Hepatocyte (in vitro differentiated cells): ENCODE data around the gene SLC44A1. TPM values are rescaled to one million over a fixed set of nuclear protein-coding genes. Genes with fewer than 3 reads are reported as not detected.
A peak's percentile ranks its signal among the peaks of the same experiment; 100 is the strongest.

Source experiments
- DNase-seq: peaks from one replicate; pipeline ENCODE4 v3.0.0-alpha.2; 2016; ENCODE audit warnings: low spot score
- H2AFZ ChIP-seq: fragments of 200-600 bp; sonication (generic); 2 replicates; pipeline ENCODE4 v1.6.0; 2016; ENCODE audit warnings: antibody characterized with exemption, mild to moderate bottlenecking
- H3K27ac ChIP-seq: fragments of 200-600 bp; sonication (generic); 2 replicates; pipeline ENCODE4 v1.5.1; 2016; ENCODE audit warnings: mild to moderate bottlenecking
- H3K27me3 ChIP-seq: fragments of 200-600 bp; sonication (generic); 2 replicates; pipeline ENCODE4 v1.6.1; 2016
- H3K36me3 ChIP-seq: fragments of 200-600 bp; sonication (generic); replicated peaks from 2 replicates; pipeline ENCODE4 v1.5.1; 2016; ENCODE audit warnings: low read depth; ENCODE audit not compliant: insufficient read depth
- H3K4me1 ChIP-seq: fragments of 200-600 bp; sonication (generic); 2 replicates; pipeline ENCODE4 v1.5.1; 2016; ENCODE audit warnings: mild to moderate bottlenecking, moderate library complexity; ENCODE audit not compliant: insufficient read depth
- H3K4me2 ChIP-seq: fragments of 200-600 bp; sonication (generic); 2 replicates; pipeline ENCODE4 v1.6.0; 2016
- H3K4me3 ChIP-seq: fragments of 200-600 bp; sonication (generic); 2 replicates; pipeline ENCODE4 v1.5.1; 2016; ENCODE audit warnings: mild to moderate bottlenecking
- H3K79me2 ChIP-seq: fragments of 200-600 bp; sonication (generic); 2 replicates; pipeline ENCODE4 v1.6.0; 2017; ENCODE audit warnings: mild to moderate bottlenecking
- H3K9me2 ChIP-seq: fragments of 200-600 bp; sonication (generic); replicated peaks from 2 replicates; pipeline ENCODE4 v1.6.0; 2017; ENCODE audit warnings: mild to moderate bottlenecking; ENCODE audit not compliant: insufficient read depth
- H3K9me3 ChIP-seq: fragments of 200-600 bp; sonication (generic); 2 replicates; pipeline ENCODE4 v1.5.1; 2016; ENCODE audit warnings: low read depth, mild to moderate bottlenecking
- H4K20me1 ChIP-seq: fragments of 200-600 bp; sonication (generic); 2 replicates; pipeline ENCODE4 v1.6.0; 2016; ENCODE audit warnings: mild to moderate bottlenecking; ENCODE audit not compliant: insufficient read depth, poor library complexity, severe bottlenecking
- EZH2 ChIP-seq: fragments of 200-600 bp; sonication (generic); IDR thresholded peaks from 2 replicates; pipeline ENCODE4 v1.6.1; 2016; ENCODE audit warnings: antibody characterized with exemption, mild to moderate bottlenecking, borderline replicate concordance
- EZH2phosphoT487 ChIP-seq: fragments of 200-600 bp; sonication (generic); IDR thresholded peaks from one replicate; pipeline ENCODE4 v1.6.1; 2018; ENCODE audit warnings: antibody characterized with exemption, mild to moderate bottlenecking, low read depth, moderate library complexity; ENCODE audit not compliant: unreplicated experiment, severe bottlenecking
- WGBS: methylation state at CpG from one replicate; pipeline ENCODE4 v1.1.6; 2016; ENCODE audit warnings: low lambda C conversion rate; ENCODE audit errors: missing lambda C conversion rate; 5-methylcytosine and 5-hydroxymethylcytosine counted together
- polyA plus RNA-seq: library from polyadenylated mRNA; unstranded; fragments of >200 nt; fragmentation: Nextera tagmentation; extraction: Ambion mirVana; gene quantifications from 2 replicates; pipeline ENCODE4 v1.2.1, GENCODE V29; 2016
- total RNA-seq: library from RNA; depleted of rRNA; stranded (reverse); fragments of >200 nt; gene quantifications from 2 replicates; pipeline ENCODE4 v1.2.3, GENCODE V29; 2014
- TF ChIP-seq, protein P1 (sequence below): fragments of 200-600 bp; sonication (generic); IDR thresholded peaks from 2 replicates; pipeline ENCODE4 v1.5.1; 2016; ENCODE audit warnings: antibody characterized with exemption, mild to moderate bottlenecking; ENCODE audit not compliant: poor library complexity

SLC44A1 gene
- total and polyA plus RNA-seq, 2 experiments from 2014 or later = 31.3 to 64.9 TPM

DNA sequence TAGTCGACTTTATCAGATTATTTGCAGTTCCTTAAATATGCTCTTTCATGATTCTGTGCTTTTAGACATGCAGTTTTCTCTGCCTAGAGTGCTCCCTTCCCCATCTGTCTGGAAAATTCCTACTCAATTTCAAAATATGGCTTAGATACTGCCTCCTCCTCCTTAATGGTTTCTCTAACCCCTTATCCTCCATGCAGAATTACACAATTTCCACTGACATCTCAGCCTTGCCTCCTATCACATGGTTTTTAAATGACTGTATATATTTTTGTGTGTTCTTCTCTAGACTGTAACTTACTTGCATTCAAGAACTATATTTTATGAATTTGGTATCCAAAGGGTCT lies 85.2 kb downstream of the SLC44A1 start:
- H3K4me2 ChIP-seq = no peak overlapping the region
- 88% methylated on average over 1 of the region's 1 CpG for WGBS
- TF ChIP-seq, protein P1, sequence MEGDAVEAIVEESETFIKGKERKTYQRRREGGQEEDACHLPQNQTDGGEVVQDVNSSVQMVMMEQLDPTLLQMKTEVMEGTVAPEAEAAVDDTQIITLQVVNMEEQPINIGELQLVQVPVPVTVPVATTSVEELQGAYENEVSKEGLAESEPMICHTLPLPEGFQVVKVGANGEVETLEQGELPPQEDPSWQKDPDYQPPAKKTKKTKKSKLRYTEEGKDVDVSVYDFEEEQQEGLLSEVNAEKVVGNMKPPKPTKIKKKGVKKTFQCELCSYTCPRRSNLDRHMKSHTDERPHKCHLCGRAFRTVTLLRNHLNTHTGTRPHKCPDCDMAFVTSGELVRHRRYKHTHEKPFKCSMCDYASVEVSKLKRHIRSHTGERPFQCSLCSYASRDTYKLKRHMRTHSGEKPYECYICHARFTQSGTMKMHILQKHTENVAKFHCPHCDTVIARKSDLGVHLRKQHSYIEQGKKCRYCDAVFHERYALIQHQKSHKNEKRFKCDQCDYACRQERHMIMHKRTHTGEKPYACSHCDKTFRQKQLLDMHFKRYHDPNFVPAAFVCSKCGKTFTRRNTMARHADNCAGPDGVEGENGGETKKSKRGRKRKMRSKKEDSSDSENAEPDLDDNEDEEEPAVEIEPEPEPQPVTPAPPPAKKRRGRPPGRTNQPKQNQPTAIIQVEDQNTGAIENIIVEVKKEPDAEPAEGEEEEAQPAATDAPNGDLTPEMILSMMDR = no peak
- no peak for TF ChIP-seq EZH2
- no peak for TF ChIP-seq EZH2phosphoT487
- no peak for DNase-seq
- peak overlapping the region; percentile 64 for H3K27ac ChIP-seq
- no peak overlapping the region for H3K4me3 ChIP-seq
- no peaks in the 10 kb centered on the region for H3K36me3 ChIP-seq
- no peak overlapping the region for H2AFZ ChIP-seq
- H3K27me3 ChIP-seq = no peaks in the 10 kb centered on the region
- no peaks in the 10 kb centered on the region for H3K9me2 ChIP-seq
- H3K9me3 ChIP-seq = no peaks in the 10 kb centered on the region
- H3K4me1 ChIP-seq = peaks cover 21% of the 10 kb centered on the region
- no peaks in the 10 kb centered on the region for H4K20me1 ChIP-seq
- H3K79me2 ChIP-seq = peaks cover 33% of the 10 kb centered on the region

DNA sequence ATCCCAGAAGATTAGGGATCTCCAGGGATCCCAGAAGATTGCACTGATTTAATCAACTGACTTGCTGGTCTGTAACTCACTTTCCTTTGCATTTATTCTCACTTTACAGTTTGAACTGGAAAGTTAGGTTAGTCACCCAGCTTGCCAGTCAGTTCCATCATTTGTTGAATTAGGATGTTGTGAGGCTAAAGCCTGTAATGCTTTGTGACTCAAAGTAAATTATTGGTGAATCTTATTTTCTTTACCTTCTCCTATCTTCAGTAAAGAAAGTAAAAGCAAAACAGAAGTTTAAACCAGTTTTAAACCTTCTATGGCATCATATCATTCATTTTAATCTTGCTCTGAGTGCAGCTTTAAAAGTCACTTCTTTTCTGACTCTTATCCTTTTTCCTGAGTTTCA lies 85.8 kb downstream of the SLC44A1 start:
- peaks cover 28% of the 10 kb centered on the region for H3K79me2 ChIP-seq
- no peak overlapping the region for H2AFZ ChIP-seq
- H3K27ac ChIP-seq = peak overlapping the region; percentile 64
- no peaks in the 10 kb centered on the region for H3K27me3 ChIP-seq
- no peaks in the 10 kb centered on the region for H3K9me3 ChIP-seq
- no peaks in the 10 kb centered on the region for H3K9me2 ChIP-seq
- DNase-seq = no peak
- H3K36me3 ChIP-seq = no peaks in the 10 kb centered on the region
- TF ChIP-seq EZH2phosphoT487 (no peak), EZH2 (no peak)
- TF ChIP-seq, protein P1 = no peak
- peak overlapping the region; percentile 17 for H3K4me2 ChIP-seq
- peaks cover 21% of the 10 kb centered on the region for H3K4me1 ChIP-seq
- no peaks in the 10 kb centered on the region for H4K20me1 ChIP-seq
- H3K4me3 ChIP-seq = no peak overlapping the region

DNA sequence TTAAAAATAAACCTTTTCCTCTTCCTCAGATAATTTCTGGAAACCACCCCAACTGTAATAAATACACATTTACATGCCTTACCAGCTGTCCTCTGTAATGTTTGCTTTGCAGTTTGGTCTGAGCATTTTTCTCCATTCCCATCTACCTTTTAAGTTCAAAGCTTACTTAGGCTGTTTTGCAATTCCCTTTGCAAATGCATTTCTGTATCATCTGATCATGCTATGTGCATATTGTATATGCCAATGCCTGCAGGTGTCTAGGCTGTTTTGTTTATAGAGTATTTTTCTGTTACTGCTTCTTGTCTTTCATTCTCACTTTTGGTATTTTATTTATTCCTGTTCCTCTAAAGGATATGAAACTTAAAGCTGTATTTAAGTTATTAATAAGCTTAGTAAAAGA lies 86.3 kb downstream of the SLC44A1 start:
- no peaks in the 10 kb centered on the region for H3K9me3 ChIP-seq
- H3K9me2 ChIP-seq = no peaks in the 10 kb centered on the region
- H3K4me1 ChIP-seq = peaks cover 21% of the 10 kb centered on the region
- no peak overlapping the region for H3K4me3 ChIP-seq
- peak overlapping the region; percentile 64 for H3K27ac ChIP-seq
- H3K36me3 ChIP-seq = no peaks in the 10 kb centered on the region
- no peaks in the 10 kb centered on the region for H4K20me1 ChIP-seq
- H2AFZ ChIP-seq = no peak overlapping the region
- peak overlapping the region; percentile 17 for H3K4me2 ChIP-seq
- no peak for DNase-seq
- H3K79me2 ChIP-seq = peaks cover 31% of the 10 kb centered on the region
- H3K27me3 ChIP-seq = no peaks in the 10 kb centered on the region
- no peak for TF ChIP-seq EZH2
- TF ChIP-seq EZH2phosphoT487 = no peak
- TF ChIP-seq, protein P1 = no peak

DNA sequence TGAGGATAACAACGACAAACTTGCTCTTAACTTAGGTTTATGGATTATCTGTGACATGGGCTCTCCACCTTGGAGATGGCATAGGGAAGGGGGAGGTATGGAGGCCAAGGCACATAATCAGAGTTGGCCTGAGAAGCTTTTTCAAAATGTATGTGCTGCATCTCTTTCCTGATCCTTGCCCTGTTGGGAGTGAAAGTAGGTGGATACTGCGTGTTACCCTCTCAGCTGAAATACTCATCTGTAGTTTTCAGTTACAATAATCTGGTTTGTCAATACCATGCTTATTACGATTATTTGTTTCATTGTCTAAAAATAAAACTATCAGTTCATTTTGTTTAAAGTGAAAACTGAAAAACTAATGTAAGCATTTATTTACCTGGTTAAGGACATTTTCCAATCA lies 86.7 kb downstream of the SLC44A1 start:
- Histone ChIP-seq H3K4me1 (peaks cover 21% of the 10 kb centered on the region), H3K4me2 (peak overlapping the region; percentile 17), H2AFZ (no peak overlapping the region), H4K20me1 (no peaks in the 10 kb centered on the region), H3K27me3 (no peaks in the 10 kb centered on the region), H3K9me2 (no peaks in the 10 kb centered on the region), H3K9me3 (no peaks in the 10 kb centered on the region), H3K79me2 (peaks cover 32% of the 10 kb centered on the region), H3K36me3 (no peaks in the 10 kb centered on the region), H3K4me3 (no peak overlapping the region), H3K27ac (peak overlapping the region; percentile 41)
- no peak for TF ChIP-seq EZH2phosphoT487
- TF ChIP-seq, protein P1 = no peak
- TF ChIP-seq EZH2 = no peak
- WGBS = 87% methylated on average over 3 of the region's 3 CpGs
- DNase-seq = no peak
